Fibroblast of skin of right biceps (primary cell): ENCODE data around the gene PPP2R3B.
A peak's percentile ranks its signal among the peaks of the same experiment; 100 is the strongest.
"Not testable (repeated sequence)": the region's sequence is repeated elsewhere in the genome, so short reads cannot be mapped to it uniquely, and the experiment has no call there.

Source experiments
- DNase-seq: peaks from one replicate; pipeline ENCODE4 v3.0.0-alpha.2; 2013

The PPP2R3B gene

DNA sequence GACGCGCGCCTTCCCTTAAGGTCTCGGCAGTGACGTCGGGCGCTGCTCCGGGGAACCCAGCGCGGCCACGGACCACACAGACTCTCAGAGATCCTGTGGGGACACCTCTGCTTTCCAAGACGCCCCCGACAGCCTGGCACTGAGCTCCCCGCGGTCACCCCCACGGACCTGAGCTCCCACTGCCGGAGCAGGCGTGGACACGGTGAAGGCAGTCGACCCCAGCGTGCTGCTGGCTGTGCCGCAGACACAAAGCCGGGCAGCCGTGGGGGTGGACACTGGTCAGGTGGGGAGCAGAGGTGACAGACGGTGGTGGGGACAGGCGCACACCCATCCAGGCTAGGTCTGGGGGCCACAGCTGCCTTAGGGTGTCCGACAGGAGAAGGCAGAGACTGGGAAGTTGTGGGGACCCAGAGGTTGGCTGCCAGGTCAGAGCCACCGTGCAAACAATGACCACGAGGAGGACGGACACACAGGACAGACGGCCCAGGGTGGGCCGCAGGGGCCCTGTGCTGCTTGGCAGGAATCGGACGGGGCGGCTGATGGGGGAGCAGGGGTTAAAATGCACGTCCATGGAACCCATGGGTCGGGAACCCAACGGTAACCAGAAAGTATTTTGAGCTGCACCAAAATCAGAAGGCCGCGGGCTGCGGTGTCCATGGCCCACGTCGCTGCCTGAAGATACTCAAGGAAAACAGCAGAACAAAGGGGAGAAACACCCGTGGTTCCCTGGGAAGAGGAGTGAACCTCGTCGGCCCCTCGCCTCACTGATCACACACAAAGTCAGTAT is 51.5 kb downstream of the PPP2R3B start:
- DNase-seq, result no peak

DNA sequence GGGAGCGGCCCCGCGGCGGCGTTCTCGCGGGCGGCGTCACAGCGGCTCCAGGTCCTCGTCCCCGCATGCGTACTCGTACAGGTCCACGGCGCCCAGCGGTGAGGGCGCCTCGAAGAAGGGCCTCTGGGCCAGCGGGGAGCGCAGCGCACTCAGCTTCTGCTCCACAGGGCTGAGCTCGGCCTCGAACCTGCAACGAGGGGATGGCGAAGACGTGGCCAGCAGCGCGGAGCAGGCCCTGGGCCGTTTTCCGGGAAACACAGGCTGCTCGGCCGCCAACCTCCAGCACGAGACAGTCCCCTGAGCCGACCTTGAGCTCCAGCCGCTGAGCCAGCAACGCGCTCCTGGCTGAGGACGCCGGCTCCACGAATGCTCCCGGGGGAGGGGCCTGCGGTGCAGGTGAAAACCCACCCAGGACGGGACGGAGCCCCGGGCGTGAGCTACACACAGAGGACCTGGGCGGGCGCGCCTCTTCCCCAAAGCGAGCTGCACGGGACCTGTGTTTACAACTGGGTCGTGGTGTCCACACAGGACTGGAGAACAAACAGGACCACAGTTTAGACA is 52.3 kb downstream of the PPP2R3B start:
- DNase-seq, result no peak

DNA sequence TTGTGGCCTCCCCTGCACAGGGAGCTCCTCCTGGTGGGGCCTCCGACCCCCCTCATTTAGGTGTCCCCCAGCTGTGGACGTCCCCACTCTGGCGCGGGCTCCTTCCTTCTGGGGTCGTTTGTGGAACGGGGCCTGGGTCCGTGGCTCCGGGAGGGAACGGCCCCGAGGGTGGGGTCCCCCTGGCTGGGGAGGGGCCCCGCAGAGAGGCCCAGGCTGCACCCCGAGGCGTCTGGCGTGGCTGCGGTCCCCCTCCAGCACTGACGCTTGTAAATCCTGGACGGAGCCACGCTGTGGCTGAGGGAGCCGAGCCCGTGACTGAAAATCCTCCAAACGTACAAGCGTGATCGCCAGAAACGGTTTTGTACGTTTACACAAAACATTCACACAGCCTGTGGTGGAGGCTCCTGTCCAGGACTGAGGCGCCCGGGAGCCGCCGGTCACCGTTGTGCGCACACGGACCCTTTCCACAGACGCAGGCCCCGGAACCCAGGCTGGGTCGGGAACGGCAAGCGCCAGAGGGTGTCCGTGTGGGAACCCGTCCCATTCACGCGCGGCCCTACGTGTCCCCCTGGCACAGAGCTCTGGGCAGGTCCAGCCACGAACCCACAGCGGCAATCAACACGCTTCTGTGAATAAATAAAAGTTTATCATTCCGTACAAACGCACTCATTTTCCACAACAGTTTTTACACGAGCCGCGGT is 52.9 kb downstream of the PPP2R3B start:
- DNase-seq, result no peak

DNA sequence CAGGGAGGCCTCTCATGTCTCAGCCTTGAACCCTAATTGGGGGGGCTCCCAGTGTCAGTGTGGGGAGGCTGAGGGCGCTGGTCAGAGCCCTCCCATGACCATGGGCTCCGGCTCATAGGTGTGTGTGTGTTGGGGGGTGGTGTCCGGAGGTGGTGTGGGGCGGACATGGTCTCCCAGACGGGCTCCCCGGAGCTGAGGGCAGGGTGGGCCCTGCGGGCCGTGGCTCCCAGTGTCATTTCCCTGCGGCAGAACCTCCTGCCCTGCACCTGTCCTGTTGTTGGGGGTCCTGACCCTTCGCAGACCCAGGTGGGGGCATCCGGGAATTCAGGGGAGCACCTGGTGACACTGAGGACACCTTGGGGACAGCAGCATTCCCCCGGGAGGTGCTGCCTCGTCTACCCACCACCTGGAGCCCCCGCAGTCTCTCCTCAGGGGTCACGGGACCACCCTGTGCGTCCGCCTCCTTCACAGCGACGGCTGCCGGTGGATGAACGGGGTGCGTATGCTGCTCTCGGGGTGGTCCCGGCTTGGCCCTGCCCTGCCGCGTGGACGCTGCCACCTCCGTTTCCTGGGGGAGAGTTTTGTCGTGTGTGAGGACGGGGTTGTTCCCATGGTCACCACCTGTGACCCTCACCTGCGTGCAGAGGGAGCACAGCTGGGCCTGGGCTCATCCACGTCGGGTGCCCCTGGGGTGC is 53.6 kb downstream of the PPP2R3B start:
- no peak for DNase-seq

DNA sequence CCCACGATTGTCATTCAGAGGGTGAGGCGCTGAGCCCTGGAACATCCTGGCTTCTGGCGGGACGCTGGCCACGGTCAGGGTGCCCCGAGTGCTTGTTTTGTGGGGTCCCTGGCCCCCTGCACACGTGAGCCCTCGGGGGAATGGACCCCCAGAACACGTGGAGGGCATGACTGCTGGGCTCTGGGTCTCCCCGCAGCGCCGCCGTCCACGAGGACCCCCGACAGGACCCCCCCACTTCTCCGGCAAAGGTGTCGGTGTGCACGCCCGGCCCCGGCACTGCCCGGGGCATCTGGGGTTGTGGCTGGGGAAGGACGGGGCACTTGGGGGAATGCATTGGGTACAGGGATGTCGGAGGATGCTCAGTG is 54.2 kb downstream of the PPP2R3B start:
- DNase-seq, result no peak

DNA sequence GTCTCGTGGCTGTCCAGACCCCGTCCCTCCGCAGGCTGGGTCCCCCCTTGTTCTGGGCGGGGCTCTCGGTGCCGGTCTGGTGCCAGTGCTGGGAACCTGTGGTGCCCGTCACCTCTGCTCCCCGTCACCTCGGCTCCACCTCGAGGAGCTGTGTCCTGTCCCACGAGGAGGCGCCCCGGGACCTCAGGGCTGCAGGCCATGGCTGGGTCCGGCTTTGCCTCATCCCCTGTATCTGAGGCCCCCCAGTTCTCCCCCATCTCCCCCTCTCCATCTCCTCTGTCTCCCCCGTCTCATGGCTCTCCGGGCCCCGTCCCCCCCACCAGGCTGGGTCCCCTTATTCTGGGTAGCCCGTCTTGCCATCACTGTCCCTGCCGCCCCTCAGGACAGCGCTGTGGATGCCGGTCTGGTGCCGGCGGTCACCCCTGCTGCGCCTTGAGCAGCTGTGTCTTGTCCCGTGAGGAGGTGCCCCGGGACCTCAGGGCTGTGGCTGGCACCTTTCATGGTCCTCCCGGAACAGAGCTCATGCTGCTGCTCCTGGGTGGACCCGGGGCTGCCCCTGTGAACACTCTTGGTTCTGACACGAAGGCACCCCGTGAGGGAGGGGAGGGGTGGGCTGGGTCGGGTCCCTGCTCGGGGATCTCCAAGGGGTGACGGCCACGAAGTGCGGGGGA is 54.7 kb downstream of the PPP2R3B start:
- no peak for DNase-seq

DNA sequence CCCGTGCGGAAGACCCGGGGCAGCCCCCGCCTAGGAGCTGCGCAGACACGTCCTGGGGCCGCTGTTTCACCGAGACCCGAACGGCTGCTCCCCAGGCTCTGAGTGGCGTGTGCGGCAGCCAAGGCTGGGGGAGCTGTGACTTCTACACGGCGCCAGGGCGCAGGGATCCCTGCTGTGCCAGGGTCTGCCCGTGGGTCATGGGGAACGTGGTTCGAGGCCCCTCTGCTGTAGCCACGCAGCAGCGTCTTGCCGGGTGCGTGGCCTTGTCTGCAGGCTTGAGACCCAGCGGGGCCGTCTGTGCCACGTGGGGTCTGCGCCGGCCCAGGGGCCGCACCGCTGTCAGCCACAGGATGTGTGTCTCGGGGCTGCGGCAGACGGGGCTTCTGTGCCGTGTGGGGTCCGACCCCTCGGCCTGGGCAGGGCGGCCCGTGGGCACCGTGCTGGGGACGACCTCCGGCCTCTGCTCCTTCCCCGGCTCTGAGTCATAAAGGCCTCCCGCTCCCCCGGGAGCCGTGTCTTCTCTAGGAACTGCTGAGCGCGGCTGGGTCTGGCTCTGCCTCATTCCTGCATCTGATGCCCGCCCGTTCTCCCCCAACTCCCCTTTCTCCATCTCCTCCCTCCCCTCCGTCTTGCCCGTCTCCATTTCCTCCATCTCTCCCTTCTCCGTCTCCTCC is 55.4 kb downstream of the PPP2R3B start:
- peak; percentile 69 for DNase-seq

DNA sequence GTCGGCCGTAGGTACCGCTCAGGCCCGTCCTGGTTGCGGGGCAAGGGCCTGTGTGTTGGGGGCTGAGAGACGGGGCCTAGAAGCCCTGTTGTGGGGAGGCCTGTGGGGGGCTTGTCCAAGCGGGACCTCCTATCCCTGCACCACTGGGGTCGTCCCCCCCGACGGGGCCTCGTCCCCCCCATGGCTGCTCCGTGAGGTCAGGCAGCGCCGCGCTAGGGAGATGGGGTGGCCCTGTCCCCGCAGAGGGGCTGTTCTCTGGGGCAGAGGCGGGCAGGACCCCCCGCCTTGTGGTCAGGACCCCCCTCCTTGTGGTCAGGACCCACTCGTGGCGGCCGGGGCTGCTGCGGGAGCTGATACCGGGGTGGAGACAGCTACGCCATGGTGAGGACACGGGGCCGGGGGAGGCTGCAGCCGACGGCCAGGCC is 56.0 kb downstream of the PPP2R3B start:
- DNase-seq, result no peak

DNA sequence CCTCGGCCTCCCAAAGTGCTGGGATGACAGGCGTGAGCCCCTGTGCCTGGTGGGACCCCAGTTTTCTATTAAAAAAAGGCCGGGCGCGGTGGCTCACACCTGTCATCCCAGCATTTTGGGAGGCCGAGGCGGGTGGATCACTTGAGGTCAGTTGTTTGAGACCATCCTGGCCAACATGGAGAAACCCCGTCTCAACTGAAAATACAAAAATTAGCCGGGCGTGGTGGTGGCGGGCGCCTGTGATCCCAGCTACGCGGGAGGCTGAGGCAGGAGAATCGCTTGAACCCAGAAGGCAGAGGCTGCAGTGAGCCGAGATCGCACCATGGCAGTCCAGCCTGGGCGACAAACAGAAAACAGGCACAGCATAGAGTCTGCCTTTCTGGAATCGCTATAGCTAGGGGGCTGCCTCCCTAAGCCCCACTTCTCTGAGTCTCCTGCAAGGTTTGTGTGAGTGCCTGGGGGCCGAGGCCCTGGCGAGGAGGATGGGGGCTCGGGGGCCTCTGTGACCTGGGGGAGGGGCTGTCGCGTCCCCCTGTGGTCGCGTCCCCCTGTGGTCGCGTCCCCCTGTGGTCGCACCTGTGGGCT is 56.5 kb downstream of the PPP2R3B start:
- DNase-seq, result not testable (repeated sequence)

DNA sequence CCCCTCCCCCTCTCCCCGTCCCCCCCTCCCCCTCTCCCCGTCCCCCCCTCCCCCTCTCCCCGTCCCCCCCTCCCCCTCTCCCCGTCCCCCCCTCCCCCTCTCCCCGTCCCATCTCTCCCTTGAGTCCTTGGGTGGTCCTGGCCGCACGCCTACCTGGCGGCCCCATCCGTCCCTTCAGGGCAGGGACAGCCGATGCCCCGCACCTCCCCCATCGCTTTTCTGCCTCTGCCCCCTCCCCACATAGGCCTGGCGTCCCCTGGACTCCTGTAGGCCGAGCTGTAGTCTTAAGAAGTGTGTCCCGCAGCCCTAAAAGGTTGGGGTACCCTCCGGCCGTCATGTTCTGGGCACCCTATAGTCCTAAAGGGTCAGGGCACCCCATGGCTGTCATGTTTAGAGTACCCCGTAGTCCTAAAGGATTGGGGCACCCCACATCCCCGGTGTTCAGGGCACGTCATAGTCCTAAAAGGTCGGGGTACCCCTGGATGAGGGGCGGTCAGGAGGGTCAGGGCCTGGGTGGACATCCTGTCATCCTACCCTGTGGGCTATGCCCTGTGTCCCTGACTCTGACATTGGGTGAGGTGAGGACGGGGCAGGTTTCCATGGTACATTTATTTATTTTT is 57.3 kb downstream of the PPP2R3B start:
- no peak for DNase-seq

DNA sequence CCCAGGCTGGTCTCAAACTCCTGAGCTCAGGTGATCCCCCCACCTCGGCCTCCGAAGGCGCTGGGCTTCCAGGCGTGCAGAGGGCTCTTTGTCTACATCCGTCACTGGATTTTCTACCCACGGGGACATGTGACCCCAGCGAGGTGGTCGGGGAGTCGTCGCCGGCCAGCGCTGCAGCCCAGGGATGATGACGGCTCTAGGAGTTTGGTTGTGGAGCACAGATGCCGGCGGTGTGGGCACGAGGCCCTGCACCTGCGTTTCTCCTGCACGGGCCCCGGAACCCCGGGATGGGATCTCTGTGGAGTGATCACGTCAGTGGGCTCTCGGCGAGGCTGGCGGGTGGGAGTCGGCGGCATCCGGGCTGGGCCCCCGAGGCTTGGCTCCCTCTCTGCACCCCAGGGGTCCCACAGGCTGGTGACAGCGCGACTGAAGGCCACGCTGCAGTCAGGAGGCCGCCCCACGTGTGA is 59.0 kb downstream of the PPP2R3B start:
- no peak for DNase-seq

DNA sequence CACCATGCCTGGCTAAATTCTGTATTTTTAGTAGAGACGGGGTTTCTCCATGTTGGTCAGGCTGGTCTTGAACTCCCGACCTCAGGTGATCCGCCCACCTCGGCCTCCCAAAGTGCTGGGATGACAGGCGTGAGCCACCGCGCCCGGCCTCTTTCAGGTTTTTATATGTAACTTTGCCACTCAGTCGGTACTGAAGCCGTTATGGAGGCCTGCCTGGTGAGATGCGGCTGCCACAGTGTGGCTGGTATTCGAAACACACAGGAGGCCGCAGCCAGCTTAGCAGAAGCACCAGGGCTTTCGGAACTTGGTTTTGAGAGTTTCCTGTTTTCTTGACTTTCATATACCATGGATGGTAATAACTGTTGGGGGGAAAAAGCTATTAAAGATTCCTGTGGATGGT is 62.0 kb downstream of the PPP2R3B start:
- peak; percentile 28 for DNase-seq

DNA sequence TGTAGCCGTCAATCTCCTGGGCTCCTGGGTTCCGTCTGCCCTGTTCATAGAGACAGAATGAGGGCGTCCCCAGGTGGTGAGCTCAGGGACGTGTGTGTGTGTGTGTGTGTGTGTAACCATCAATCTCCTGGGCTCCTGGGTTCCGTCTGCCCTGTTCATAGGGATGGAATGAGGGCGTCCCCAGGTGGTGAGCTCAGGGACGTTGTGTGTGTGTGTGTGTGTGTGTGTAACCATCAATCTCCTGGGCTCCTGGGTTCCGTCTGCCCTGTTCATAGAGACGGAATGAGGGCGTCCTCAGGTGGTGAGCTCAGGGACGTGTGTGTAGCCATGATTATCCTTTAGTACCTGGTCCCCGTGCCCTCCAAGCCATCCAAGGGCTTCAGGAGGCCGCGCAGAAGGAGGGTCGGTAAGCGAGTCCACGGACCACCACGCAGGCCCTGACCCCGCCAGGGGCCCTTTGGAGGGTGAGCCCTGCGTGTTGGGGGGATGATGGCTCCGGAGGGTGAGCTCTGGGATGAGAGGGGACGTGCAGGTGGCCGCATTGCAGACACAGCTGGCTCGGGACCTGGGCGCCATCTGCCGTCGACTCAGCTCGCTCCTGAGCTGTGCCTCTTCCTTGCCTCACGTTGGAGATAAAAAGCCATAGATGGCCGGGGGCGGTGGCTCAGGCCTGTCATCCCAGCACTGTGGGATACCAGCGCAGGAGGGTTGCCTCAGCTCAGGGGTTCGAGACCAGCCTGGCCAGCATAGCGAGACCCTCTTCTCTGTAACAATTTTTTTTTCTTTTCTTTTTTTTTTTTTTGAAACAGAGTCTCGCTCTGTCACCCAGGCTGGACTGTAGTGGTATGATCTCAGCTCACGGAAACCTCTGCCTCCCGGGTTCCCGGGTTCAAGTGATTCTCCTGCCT is 62.7 kb downstream of the PPP2R3B start:
- peak; percentile 54 for DNase-seq

DNA sequence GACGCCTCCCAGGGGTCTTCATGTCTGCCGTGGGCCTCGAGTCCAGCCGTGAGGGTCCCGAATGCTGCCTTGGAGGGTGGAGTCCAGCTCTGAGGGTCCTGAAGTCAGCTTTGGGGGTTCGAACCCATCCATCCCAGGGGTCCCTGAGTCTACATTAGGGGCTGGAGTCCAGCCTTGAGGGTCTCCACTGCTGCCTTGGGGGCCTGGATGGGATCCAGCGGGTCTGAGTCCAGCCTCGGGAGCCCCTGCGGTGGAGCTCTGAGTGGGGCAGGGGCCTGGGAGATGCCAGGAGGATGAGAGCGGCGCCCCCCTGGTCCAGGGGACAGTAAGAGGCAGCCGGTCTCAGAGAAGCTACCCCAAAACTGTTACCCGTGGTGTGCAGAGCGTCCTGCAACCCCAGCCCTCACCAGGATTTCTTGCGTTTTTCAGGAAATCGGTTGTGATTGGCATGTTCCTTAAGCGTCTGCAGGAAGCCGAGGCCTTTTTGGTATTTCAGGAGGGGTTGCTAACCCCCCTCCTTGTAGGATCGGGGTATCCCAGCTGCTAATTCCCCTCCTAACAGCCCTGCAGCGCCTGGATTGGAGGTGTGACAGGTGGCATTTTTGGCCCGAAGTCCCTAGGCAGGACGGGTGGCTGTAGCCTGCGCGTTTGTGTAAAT is 66.5 kb downstream of the PPP2R3B start:
- DNase-seq, result no peak

DNA sequence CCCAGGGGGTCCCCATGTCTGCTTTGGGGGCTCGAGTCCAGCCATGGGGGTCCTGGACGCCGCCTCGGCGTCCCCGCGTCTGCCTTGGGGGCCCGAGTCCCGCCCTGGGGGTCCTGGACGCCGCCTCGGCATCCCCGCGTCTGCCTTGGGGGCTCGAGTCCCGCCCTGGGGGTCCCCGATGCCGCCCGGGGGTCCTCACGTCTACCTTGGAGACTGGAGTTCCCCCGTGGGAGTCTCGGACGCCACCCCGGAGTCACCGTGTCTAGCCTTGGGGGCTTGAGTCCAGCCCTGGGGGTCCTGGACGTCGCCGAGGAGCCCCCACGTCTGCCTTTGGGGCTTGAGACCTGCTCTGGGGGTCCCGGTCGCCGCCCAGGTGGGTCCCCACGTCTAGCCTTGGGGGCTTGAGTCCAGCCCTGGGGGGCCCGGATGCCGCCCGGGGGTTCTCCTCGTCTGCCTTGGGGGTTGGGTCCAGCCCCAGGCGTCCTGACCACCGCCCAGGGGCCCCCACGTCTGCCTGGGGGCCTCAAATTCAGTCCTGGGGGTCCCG is 67.1 kb downstream of the PPP2R3B start:
- no peak for DNase-seq

DNA sequence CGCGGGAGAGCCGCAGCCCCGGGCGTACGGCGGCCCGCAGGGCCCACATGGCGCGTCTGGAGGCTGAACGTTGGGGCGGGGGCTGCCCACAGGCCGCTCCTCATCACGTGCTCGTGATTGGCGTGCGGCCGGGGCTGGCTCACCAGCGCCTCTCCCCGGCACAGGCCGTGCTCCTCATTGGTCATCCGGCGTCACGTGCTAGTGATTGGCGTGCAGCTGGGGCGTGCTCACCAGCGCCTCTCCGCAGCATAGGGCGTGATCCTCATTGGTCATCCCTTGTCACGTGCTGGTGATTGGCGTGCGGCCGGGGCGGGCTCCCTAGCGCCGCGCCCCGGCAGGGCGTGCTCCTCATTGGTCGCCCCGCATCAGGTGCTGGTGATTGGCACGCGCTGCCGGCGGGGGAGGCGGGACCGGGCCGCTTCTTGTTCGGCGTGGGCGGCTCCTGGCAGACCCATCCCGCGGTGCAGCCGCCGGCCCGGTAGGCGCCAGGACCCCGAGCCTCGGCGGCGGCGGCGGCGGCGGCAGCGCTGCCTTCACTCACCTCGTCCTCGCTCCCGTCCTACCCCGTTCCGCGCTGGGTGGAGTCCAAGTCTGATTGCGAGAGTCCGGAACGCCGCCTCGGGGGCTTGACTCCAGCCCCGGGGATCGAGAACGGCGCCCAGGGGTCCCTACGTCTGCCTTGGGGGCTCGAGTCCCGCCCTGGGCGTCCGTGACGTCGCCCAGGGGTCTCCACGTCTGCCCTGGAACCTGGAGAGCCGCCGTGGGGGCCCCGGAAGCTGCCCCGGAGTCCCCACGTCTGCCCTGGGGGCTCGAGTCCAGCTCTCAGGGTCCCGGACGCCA is 67.7 kb downstream of the PPP2R3B start, which contains the start of gene GTPBP6:
Gene GTPBP6, minus strand, starts transcription at position 58 of the 840 bp plus-strand sequence. Its CDS starts 9 bp downstream, at position 49.
- peak; percentile 100 for DNase-seq

DNA sequence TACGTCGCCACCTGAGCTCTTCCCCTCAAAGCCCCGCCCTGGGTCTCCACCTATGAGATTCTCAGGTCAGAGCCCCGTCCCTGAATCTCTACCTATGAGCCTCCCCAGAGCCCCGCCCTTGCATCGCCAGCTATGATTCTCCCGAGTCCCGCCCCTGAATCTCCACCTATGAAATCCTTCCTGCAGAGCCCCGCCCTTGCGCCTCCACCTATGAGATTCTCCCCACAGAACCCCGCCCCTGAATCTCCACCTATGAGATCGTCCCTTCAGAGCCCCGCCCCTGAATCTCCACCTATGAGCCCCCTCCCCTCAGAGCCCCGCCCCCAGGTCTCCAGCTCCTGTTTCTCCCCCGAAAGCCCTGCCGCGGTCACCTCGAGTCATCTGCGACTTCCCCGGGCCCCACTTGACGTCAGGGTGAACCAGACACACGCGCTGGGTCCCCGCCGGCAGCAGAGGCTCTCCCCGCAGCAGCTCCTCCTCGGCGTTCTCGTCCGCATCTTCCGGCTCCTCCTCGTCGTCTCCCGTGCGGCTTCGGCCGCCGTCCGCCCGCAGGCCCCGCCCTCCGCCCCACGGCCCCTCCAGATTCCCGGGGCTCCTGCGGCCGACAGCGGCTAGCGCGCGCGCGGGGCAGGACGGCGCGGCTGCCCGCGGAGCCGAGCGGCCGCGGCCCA is 68.5 kb downstream of the PPP2R3B start:
- peak; percentile 99 for DNase-seq
